ENCODE data around the gene GRK6.

The GRK6 gene

DNA sequence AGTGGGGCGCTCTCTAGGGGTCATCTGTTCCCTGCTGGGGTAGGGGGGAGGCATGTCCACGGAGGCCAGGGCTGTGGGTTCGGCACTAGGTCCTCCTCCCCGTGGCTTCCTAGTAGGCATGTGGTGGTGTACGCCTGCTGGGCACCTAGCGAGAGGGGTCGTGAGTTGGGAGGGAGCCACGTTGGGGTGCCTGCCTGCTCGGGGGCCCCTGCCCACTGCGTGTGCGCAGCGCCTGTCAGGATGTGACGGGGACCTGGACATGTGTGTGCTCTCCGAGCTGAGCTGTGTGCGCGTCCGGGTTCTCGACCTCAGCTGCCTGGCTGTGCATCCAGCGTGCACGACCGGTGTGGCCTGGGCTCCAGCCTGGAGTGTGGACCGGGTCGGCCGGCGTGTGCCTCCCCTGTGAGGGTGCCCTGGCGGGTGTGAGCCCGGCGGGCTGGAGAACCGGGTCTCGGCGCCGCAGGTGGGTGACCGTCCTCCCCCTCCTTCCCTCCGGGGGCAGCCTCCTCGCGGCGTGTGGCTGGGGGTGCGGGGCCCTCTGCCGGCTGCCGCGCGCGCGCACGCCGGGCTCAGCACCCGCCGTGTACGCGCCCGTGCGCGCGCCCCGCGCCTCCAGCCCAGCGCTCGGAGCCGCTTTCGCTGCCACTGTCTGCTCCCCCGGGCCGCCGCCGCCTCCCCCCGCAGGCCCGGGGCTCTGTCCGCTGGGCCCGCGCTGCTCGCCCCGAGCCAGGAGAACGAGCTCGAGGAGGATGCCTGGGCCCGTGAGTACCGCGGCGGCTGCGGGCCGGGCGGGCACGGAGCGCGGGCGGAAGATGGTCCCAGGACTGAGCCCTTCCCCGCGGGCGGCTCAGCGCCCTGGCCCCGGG is 20.0 kb downstream of the GRK6 start, which contains the start of gene PRR7:
Gene PRR7 (plus strand): TSS at position 615 of the 866 bp plus-strand sequence. CDS start 8,254 bp downstream, outside the sequence.
- Mint-ChIP-seq H3K27ac (peak within 1 kb of the TSS; percentile 77), H3K27me3 (no peaks in the 10 kb centered on the region), H3K36me3 (ENCODE audit: low read depth) (peaks cover 6% of the 10 kb centered on the region), H3K4me1 (ENCODE audit: low read depth) (peaks cover 40% of the 10 kb centered on the region), H3K4me3 (peak within 1 kb of the TSS; percentile 75), H3K9me3 (no peaks in the 10 kb centered on the region)

GRCh38 chr5:177447066-177447610 is 20.7 kb downstream of the GRK6 start:
- peak overlapping the region; percentile 75 for H3K4me3 Mint-ChIP-seq
- H3K36me3 Mint-ChIP-seq (ENCODE audit: low read depth) = peaks cover 5% of the 10 kb centered on the region
- H3K27ac Mint-ChIP-seq = no peak overlapping the region
- peaks cover 44% of the 10 kb centered on the region for H3K4me1 Mint-ChIP-seq (ENCODE audit: low read depth)
- H3K9me3 Mint-ChIP-seq = no peaks in the 10 kb centered on the region
- no peaks in the 10 kb centered on the region for H3K27me3 Mint-ChIP-seq

DNA sequence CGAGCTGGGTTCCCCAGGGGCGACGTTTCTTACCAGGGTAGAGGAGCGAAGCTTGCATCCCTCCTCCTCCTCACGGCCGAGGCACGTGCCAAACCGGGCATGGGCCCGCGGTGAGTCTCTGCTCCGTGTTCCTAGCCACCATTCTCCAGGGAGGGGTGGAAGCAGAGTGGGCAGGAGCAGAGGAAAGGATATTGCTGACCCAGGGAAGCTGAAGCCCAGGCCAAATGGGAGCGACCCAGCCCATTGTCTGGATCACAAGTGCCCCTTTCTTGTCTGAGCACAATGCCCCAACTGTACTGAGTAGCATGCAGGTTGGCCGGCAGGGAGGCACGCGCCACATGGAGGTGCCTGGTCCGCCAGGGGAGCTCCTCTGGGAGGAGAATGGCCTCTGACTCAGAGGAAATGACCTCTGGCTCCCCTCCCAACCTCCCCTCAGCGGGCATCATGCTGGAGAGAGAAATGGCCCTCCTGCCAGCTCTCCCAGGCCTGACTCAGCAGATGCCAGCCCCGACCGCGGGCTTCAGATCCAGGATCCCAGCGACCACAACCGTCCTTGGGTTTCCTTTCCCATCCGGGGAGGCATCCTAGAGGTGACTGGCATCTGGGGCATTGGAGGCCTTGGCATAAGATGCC is 21.3 kb downstream of the GRK6 start:
- Mint-ChIP-seq H3K9me3 (no peaks in the 10 kb centered on the region), H3K36me3 (ENCODE audit: low read depth) (no peaks in the 10 kb centered on the region), H3K4me1 (ENCODE audit: low read depth) (peaks cover 46% of the 10 kb centered on the region), H3K27ac (peak overlapping the region; percentile 77), H3K4me3 (peak overlapping the region; percentile 75), H3K27me3 (no peaks in the 10 kb centered on the region)

- Mint-ChIP-seq H3K27me3 (no peaks in the 10 kb centered on the region), H3K36me3 (ENCODE audit: low read depth) (no peaks in the 10 kb centered on the region), H3K4me1 (ENCODE audit: low read depth) (peaks cover 53% of the 10 kb centered on the region), H3K9me3 (no peaks in the 10 kb centered on the region), H3K27ac (peak overlapping the region; percentile 84), H3K4me3 (peak overlapping the region; percentile 75)
These were observed 21.9 kb downstream of the GRK6 start for GRCh38 chr5:177448244-177448950.

DNA sequence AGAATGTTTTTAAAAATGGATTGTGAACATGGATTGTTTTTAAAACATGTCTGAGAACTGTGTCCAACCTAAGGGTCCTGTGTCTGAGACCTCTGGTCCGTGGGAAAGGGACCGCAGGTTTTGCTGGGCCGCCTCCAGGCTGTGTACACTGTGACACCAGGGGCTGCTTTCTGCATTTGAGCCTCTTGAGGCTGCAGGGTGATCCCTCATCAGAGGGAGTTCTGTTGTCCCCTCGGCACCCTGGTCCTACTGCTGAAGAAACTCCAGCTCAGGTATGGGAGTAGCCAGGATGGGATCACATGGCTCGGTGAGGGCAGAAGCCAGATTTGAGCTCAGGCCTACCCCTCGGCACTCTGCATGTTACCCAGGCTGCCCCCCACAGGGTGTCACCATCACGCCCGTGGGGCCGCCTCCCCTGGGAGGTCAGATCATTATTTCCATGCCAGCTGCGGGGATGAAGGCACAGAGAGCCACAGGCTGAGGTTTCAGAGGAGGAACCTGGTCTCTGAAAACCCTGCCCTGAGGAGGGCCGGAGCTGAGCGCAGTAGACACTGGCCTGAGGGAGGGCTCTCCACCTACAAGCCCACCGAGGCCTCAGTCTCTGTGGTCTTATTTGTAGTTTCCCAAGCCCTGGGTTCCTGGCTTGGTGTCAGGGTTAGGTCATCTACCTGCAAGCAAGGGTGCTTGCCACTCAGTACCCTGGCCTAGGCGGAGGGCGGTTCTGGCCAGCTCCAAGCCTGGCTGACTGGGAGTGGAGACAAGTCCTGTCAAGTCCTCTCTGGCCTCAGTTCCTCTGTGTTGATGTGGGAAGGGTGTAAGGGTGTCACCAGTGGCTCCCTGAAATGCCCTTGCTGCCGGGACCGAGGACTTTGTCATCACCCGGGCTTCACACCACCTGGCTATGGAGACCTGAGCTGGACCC is 22.9 kb downstream of the GRK6 start:
- peaks cover 52% of the 10 kb centered on the region for H3K4me1 Mint-ChIP-seq (ENCODE audit: low read depth)

GRCh38 chr5:177450667-177451424 is 24.4 kb downstream of the GRK6 start:
- Mint-ChIP-seq H3K4me1 (ENCODE audit: low read depth) (peaks cover 38% of the 10 kb centered on the region), H3K36me3 (ENCODE audit: low read depth) (no peaks in the 10 kb centered on the region), H3K4me3 (no peak overlapping the region), H3K9me3 (no peaks in the 10 kb centered on the region), H3K27ac (no peak overlapping the region), H3K27me3 (no peaks in the 10 kb centered on the region)

More for the DNA sequence above, 22.9 kb downstream of the GRK6 start:
- H3K27me3 Mint-ChIP-seq = no peaks in the 10 kb centered on the region
- no peaks in the 10 kb centered on the region for H3K36me3 Mint-ChIP-seq (ENCODE audit: low read depth)
- no peaks in the 10 kb centered on the region for H3K9me3 Mint-ChIP-seq
- H3K27ac Mint-ChIP-seq = no peak overlapping the region
- no peak overlapping the region for H3K4me3 Mint-ChIP-seq

DNA sequence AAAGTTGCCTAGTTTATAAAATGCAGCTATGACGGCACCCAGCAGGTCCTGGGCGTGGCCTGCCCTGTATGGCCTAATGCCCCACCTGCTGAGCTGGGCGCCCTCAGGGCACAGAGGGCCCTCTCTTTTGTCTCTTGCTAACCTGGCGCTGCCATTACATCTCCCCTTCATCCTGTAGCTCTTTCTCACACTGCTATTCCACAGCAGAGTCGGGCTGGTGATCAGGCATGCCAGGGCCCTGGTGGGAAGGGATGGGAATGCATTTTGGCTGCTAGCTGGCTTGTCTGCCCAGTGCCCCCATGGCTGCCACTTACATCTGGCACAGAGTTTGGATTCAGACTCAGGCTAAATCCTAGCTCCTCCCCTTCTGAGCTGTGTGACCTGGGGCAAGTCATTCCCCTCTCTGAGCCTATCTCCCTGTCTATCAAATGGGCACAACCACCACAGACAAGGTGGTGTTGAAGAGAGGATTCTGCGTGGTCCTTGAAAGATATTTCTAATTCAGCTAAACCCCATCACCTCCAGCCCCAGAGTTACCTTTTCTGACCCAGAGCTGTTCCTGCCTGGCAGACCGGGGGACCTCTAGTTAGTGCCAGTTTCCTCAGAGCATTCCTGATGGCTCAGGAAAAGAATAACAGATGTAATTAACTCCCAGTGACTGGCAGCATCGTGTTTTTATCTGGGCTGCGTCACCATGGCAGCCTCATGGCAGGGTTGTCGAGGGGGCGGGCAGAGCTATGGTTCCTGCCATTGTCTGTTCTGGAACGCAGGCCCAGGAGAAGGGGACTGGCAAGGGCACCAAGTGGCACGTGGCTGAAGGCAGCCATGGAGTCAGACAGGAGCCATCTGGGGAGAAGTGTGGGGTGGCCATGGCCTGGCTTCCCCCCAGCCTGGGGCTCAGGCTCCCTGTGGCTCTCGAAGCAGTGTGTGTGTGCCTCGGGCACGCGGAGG is 26.5 kb downstream of the GRK6 start:
- Mint-ChIP-seq H3K4me3 (peak overlapping the region; percentile 87), H3K9me3 (no peaks in the 10 kb centered on the region), H3K27me3 (no peaks in the 10 kb centered on the region), H3K36me3 (ENCODE audit: low read depth) (peaks cover 9% of the 10 kb centered on the region), H3K4me1 (ENCODE audit: low read depth) (peaks cover 41% of the 10 kb centered on the region), H3K27ac (no peak overlapping the region)

DNA sequence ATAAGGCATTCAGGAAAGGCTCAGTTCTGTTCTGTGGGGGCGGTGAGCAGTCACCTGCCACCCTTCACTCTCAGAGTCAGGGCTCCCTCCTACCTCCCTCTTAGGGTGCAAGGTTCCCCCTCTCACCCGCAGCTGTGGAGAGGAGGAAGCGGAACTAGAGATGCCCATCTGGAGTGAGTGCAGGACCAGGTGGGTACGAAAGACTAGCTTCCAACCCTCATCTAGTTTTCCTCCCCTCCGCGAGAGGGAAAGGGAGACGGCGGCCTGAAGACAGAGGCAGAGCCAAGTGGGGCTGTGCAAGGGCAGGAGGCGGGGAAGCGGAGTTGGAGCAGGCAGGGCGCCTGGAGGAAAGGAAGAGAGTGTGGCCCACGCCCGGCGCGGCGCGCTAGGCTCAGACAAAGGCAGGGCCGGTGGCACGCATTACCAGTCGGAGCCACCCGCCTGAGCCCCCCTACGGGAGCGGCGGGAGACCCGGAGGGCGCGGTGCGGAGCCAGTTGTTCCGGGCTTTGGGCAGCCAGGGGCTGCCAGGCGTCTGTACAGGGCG is 27.4 kb downstream of the GRK6 start:
- H3K36me3 Mint-ChIP-seq (ENCODE audit: low read depth) = peaks cover 9% of the 10 kb centered on the region
- H3K27ac Mint-ChIP-seq = peak overlapping the region; percentile 63
- no peaks in the 10 kb centered on the region for H3K27me3 Mint-ChIP-seq
- H3K4me1 Mint-ChIP-seq (ENCODE audit: low read depth) = peaks cover 32% of the 10 kb centered on the region
- H3K4me3 Mint-ChIP-seq = peak overlapping the region; percentile 87
- H3K9me3 Mint-ChIP-seq = no peaks in the 10 kb centered on the region

GRCh38 chr5:177454397-177455035 is 28.0 kb downstream of the GRK6 start:
- Mint-ChIP-seq H3K4me3 (peak overlapping the region; percentile 87), H3K36me3 (ENCODE audit: low read depth) (peaks cover 9% of the 10 kb centered on the region), H3K27ac (no peak overlapping the region), H3K9me3 (no peaks in the 10 kb centered on the region), H3K27me3 (no peaks in the 10 kb centered on the region), H3K4me1 (ENCODE audit: low read depth) (peaks cover 32% of the 10 kb centered on the region)

DNA sequence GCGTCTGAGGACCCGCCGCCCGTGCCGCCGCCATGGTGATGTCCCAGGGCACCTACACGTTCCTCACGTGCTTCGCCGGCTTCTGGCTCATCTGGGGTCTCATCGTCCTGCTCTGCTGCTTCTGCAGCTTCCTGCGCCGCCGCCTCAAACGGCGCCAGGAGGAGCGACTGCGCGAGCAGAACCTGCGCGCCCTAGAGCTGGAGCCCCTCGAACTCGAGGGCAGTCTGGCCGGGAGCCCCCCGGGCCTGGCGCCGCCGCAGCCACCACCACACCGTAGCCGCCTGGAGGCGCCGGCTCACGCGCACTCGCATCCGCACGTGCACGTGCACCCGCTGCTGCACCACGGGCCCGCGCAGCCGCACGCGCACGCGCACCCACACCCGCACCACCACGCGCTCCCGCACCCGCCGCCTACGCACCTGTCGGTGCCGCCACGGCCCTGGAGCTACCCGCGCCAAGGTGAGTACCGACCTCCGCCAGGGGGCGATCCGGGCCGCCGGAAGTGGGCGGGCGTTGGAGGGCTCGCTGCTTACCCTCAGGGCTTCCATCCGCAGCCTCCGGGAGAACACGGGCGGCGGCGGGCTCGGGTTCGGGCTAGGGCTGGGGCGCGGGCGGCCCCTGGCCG is 28.7 kb downstream of the GRK6 start:
- Mint-ChIP-seq H3K27ac (peak overlapping the region; percentile 67), H3K4me3 (peak overlapping the region; percentile 87), H3K27me3 (no peaks in the 10 kb centered on the region), H3K36me3 (ENCODE audit: low read depth) (peaks cover 9% of the 10 kb centered on the region), H3K4me1 (ENCODE audit: low read depth) (peaks cover 32% of the 10 kb centered on the region), H3K9me3 (no peaks in the 10 kb centered on the region)

DNA sequence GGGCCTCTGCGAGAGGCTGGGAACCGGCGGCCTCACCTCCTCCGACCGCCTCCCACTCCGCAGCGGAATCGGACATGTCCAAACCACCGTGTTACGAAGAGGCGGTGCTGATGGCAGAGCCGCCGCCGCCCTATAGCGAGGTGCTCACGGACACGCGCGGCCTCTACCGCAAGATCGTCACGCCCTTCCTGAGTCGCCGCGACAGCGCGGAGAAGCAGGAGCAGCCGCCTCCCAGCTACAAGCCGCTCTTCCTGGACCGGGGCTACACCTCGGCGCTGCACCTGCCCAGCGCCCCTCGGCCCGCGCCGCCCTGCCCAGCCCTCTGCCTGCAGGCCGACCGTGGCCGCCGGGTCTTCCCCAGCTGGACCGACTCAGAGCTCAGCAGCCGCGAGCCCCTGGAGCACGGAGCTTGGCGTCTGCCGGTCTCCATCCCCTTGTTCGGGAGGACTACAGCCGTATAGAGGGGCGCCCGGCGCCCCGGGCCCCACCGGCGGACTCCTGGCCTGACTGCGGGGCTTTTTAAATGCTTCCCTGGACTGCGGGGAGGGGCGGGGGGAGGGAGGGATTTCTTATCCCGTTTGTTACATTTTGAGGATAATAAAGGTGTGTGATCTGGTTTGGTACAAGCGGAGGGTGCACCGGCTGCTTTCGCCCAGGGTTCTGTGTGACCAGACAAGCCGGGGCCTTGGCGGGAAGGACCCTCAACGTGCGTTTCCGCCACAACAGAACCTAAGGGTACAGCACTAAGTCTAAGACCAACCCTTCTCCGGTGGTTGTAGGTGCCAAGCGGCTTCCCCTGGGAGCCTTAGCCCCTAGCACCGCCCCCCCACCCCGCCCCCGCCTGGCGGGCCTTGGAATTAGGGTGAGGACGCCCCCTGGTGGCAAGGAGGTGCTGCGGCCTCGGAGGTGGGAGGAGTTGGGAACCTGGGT is 29.4 kb downstream of the GRK6 start:
- peak overlapping the region; percentile 90 for H3K27ac Mint-ChIP-seq
- H3K4me1 Mint-ChIP-seq (ENCODE audit: low read depth) = peaks cover 32% of the 10 kb centered on the region
- no peaks in the 10 kb centered on the region for H3K9me3 Mint-ChIP-seq
- peaks cover 9% of the 10 kb centered on the region for H3K36me3 Mint-ChIP-seq (ENCODE audit: low read depth)
- peak overlapping the region; percentile 87 for H3K4me3 Mint-ChIP-seq
- H3K27me3 Mint-ChIP-seq = no peaks in the 10 kb centered on the region

Data from stimulated activated naive CD8-positive, alpha-beta T cell treated with anti-CD3 and anti-CD28 coated beads, Interleukin-15, Interleukin-2, amounts not matched to agents 100 ng/mL and 50 ng/mL, for 24 hours (primary cell).